Caco-2 (cell line): Measurements from ENCODE around the gene LRRFIP1. TPM values are rescaled to one million over a fixed set of nuclear protein-coding genes. Genes with fewer than 3 reads are reported as not detected.
"Not testable (repeated sequence)": the region's sequence is repeated elsewhere in the genome, so short reads cannot be mapped to it uniquely, and the experiment has no call there.

Experiments used
- BruUV-seq: library from RNA; stranded (reverse); fragments of 400-500 nt; replicated peaks from 2 replicates; lab custom pipeline; 2021; lab: Mats Ljungman, UMichigan
- CTCF ChIA-PET: fragments of 300-600 bp; sonication (Branson Sonifier 250); formaldehyde crosslinking; loops from one replicate; lab custom pipeline; 2022; ENCODE audit warnings: antibody characterized with exemption; lab: Charles Lee
- POLR2A ChIA-PET: fragments of 300-600 bp; sonication (Branson Sonifier 250); formaldehyde crosslinking; loops from one replicate; lab custom pipeline; 2022; ENCODE audit warnings: antibody characterized with exemption; lab: Charles Lee
- DNase-seq, 2 experiments: peaks; one replicate each; pipeline versions ENCODE4 v3.0.0 to v3.0.0-alpha.2; 2020 to 2022
- H3K27me3 ChIP-seq: replicated peaks from 2 replicates; pipeline ENCODE4 v1.6.0; 2011; ENCODE audit warnings: low read length; ENCODE audit not compliant: control insufficient read depth, insufficient read depth
- H3K36me3 ChIP-seq: 2 replicates; pipeline ENCODE4 v1.5.1; 2011; ENCODE audit warnings: low read length; ENCODE audit not compliant: control insufficient read depth, insufficient read depth
- H3K4me1 ChIP-seq: fragments of 250-450 bp; sonication (Bioruptor Pico); 2 replicates; pipeline ENCODE4 v1.5.1; 2020; ENCODE audit warnings: mild to moderate bottlenecking
- H3K4me3 ChIP-seq: 2 replicates; pipeline ENCODE4 v1.5.1; 2011; ENCODE audit warnings: low read depth, mild to moderate bottlenecking, control low read depth, low read length
- H3K9me3 ChIP-seq: fragments of 250-450 bp; sonication (Bioruptor Pico); 2 replicates; pipeline ENCODE4 v1.5.1; 2020; ENCODE audit warnings: mild to moderate bottlenecking, moderate library complexity
- H3K27ac Mint-ChIP-seq: one replicate; pipeline ENCODE4 v1.8.0; 2022; ENCODE audit warnings: mixed read lengths; ENCODE audit not compliant: unreplicated experiment
- H3K27me3 Mint-ChIP-seq: one replicate; pipeline ENCODE4 v1.8.0; 2022; ENCODE audit warnings: mixed read lengths; ENCODE audit not compliant: insufficient read depth, unreplicated experiment
- H3K36me3 Mint-ChIP-seq: one replicate; pipeline ENCODE4 v1.8.0; 2022; ENCODE audit warnings: mild to moderate bottlenecking, mixed read lengths; ENCODE audit not compliant: insufficient read depth, unreplicated experiment
- H3K4me1 Mint-ChIP-seq: one replicate; pipeline ENCODE4 v1.8.0; 2022; ENCODE audit warnings: low read depth, mixed read lengths; ENCODE audit not compliant: unreplicated experiment
- H3K4me3 Mint-ChIP-seq: one replicate; pipeline ENCODE4 v1.8.0; 2022; ENCODE audit warnings: mild to moderate bottlenecking, moderate library complexity, mixed read lengths; ENCODE audit not compliant: unreplicated experiment
- H3K9me3 Mint-ChIP-seq: one replicate; pipeline ENCODE4 v1.8.0; 2022; ENCODE audit warnings: mixed read lengths; ENCODE audit not compliant: unreplicated experiment
- CTCF ChIP-seq, 2 experiments: fragments of 200-600 bp in 1 of 2; IDR thresholded peaks; 1 replicate in 1 of 2; 2 replicates in 1 of 2; pipeline versions ENCODE4 v1.5.1 to v1.8.0; 2011 to 2022; ENCODE audit warnings: antibody characterized with exemption in 1 of 2, control low read depth in 1 of 2, inconsistent platforms in 1 of 2, low read depth in 1 of 2, low read length in 1 of 2, mild to moderate bottlenecking in 1 of 2, moderate library complexity in 1 of 2; ENCODE audit not compliant: insufficient read depth in 1 of 2, severe bottlenecking in 1 of 2, unreplicated experiment in 1 of 2
- intact Hi-C: fragments of 100-400 bp; cut with micrococcal nuclease; formaldehyde crosslinking; loops from one replicate; pipeline ENCODE4 v1.10.0; 2022; ENCODE audit not compliant: unreplicated experiment
- total RNA-seq: library from RNA; stranded (reverse); gene quantifications from 2 replicates; pipeline ENCODE4 v1.2.3, GENCODE V29; 2022

Gene LRRFIP1
- total RNA-seq, 1 experiment from 2014 or later: 37.1 TPM

GRCh38 chr2:237782181-237782580 is 154.8 kb downstream of the LRRFIP1 start:
- POLR2A ChIA-PET: no interaction called here

GRCh38 chr2:237783678-237784077 is 156.3 kb downstream of the LRRFIP1 start:
- H3K4me3 Mint-ChIP-seq, H3K27ac Mint-ChIP-seq, H3K9me3 ChIP-seq, H3K27me3 ChIP-seq, H3K27me3 Mint-ChIP-seq, H3K36me3 Mint-ChIP-seq, H3K4me1 ChIP-seq, H3K9me3 Mint-ChIP-seq, H3K4me1 Mint-ChIP-seq, POLR2A ChIA-PET, BruUV-seq, H3K4me3 ChIP-seq, intact Hi-C loops, DNase-seq, CTCF ChIA-PET, H3K36me3 ChIP-seq: not testable (repeated sequence)

More at GRCh38 chr2:237782181-237782580, 154.8 kb downstream of the LRRFIP1 start:
- Histone ChIP-seq H3K9me3 (no peaks in the 10 kb centered on the region), H3K36me3 (no peaks in the 10 kb centered on the region), H3K4me1 (no peaks in the 10 kb centered on the region), H3K4me3 (no peak overlapping the region), H3K27me3 (no peaks in the 10 kb centered on the region)
- DNase-seq: no peak
- H3K27me3 Mint-ChIP-seq: no peaks in the 10 kb centered on the region
- no peaks in the 10 kb centered on the region for H3K4me1 Mint-ChIP-seq
- H3K4me3 Mint-ChIP-seq: no peak overlapping the region
- intact Hi-C loops: no loop called here
- CTCF ChIA-PET: no interaction called here
- no peak overlapping the region for H3K27ac Mint-ChIP-seq
- peaks cover 18% of the 10 kb centered on the region for H3K36me3 Mint-ChIP-seq
- TF ChIP-seq CTCF (IDR thresholded peaks at IDR 0.05; ENCODE audit: insufficient read depth in 1 of 2, low read depth in 1 of 2, low read length in 1 of 2, severe bottlenecking in 1 of 2, unreplicated experiment in 1 of 2): no peak
- no TSS peak for BruUV-seq
- peaks cover 9% of the 10 kb centered on the region for H3K9me3 Mint-ChIP-seq

- H3K27ac Mint-ChIP-seq: no peak overlapping the region
- H3K4me3 ChIP-seq: no peak overlapping the region
- intact Hi-C loops: no loop called here
- ChIA-PET POLR2A (no interaction called here), CTCF (no interaction called here)
- H3K27me3 Mint-ChIP-seq: no peaks in the 10 kb centered on the region
- no TSS peak for BruUV-seq
- no peaks in the 10 kb centered on the region for H3K9me3 ChIP-seq
- H3K4me3 Mint-ChIP-seq: no peak overlapping the region
- peaks cover 9% of the 10 kb centered on the region for H3K9me3 Mint-ChIP-seq
- no peaks in the 10 kb centered on the region for H3K4me1 Mint-ChIP-seq
- no peaks in the 10 kb centered on the region for H3K4me1 ChIP-seq
- no peak for TF ChIP-seq CTCF (IDR thresholded peaks at IDR 0.05; ENCODE audit: insufficient read depth in 1 of 2, low read depth in 1 of 2, low read length in 1 of 2, severe bottlenecking in 1 of 2, unreplicated experiment in 1 of 2)
- DNase-seq: no peak
- H3K36me3 ChIP-seq: no peaks in the 10 kb centered on the region
- no peaks in the 10 kb centered on the region for H3K27me3 ChIP-seq
- H3K36me3 Mint-ChIP-seq: no peaks in the 10 kb centered on the region
Observed at GRCh38 chr2:237786936-237787335, 159.5 kb downstream of the LRRFIP1 start.

GRCh38 chr2:237790353-237790752 is 163.0 kb downstream of the LRRFIP1 start:
- no peak for DNase-seq
- Histone ChIP-seq H3K4me3 (no peak overlapping the region), H3K4me1 (no peaks in the 10 kb centered on the region), H3K27me3 (no peaks in the 10 kb centered on the region), H3K9me3 (no peaks in the 10 kb centered on the region), H3K36me3 (no peaks in the 10 kb centered on the region)
- no peak for TF ChIP-seq CTCF (IDR thresholded peaks at IDR 0.05; ENCODE audit: insufficient read depth in 1 of 2, low read depth in 1 of 2, low read length in 1 of 2, severe bottlenecking in 1 of 2, unreplicated experiment in 1 of 2)
- Mint-ChIP-seq H3K4me1 (no peaks in the 10 kb centered on the region), H3K36me3 (no peaks in the 10 kb centered on the region), H3K4me3 (no peak overlapping the region), H3K9me3 (peaks cover 9% of the 10 kb centered on the region), H3K27me3 (no peaks in the 10 kb centered on the region), H3K27ac (no peak overlapping the region)
- CTCF ChIA-PET: no interaction called here
- POLR2A ChIA-PET: no interaction called here
- no TSS peak for BruUV-seq
- intact Hi-C loops: no loop called here
